ENCODE measurements around the gene COX7A2L.

COX7A2L gene

DNA sequence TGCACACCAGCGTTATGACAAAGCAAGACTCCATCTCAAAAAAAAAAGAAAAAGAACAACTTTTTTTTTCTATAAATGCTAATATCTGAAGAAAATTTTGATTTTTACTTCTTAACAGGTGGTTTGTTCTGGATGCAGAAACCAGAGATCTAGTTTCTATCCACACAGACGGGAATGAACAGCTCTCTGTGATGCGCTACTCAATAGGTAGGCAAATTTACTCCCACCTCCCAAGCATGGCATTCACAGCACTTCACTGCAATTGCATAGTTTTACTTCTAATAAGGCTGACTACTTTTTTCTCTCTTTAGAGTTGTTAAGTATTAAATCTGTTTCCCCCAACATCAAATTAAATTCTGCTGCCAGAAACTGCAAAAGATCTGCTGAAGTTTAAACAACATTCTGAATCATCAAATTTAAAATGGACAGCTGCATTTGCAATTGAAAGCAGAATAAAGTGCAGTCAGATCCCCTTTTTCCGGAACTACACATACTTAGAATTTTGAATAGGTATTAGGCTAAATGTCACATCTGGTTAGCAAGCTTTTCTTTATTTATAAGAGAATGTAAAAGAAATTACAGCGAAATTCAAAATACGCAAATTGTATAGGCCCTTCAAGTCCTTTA is 45.1 kb downstream of the COX7A2L start:
- ATAC-seq = no peak

DNA sequence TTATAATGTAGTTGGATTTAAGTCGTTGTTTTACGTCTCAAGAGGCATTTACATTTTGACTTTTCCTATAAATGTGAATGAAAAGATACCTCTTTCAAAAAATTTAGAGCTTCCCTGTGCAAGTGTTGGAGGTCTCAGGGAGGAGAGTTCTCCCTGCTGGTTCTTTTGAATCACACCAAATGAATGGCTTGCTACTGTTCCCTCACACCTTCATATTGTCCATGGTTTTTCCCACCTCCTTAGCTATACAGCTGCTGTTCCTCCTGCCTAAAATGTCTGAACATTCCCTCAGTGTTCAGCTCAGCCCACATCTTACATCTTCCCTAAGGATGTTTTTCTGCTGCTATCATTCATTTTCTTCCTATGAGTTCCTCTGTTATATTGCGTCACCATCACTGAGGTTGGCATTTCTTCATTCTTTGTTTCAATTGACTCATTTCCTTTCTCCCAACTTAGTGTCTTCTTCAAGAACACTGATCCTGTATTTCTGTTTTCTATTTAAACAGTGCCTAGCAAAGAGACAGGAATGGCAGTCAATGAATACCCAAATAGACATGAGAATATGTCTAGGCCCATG is 46.0 kb downstream of the COX7A2L start:
- no peak for ATAC-seq

DNA sequence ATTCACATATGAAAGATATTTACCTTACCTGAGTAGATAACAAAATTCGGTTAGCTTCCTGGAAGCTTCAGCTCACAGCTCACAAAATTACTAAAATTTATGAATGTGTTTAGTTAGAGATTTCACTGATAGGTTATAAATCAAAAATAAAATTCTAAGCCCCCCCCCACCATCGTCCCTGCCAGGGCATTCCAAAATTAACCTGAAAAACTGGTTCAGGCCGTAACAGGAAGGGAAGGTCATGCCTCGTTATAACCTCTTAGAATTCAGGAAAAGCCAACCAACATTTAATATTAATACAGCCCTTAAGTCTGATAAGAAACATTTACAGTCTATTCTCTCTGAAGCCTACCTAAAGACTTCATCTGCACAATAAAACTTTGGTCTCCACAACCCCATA is 48.9 kb downstream of the COX7A2L start:
- no peak for ATAC-seq

DNA sequence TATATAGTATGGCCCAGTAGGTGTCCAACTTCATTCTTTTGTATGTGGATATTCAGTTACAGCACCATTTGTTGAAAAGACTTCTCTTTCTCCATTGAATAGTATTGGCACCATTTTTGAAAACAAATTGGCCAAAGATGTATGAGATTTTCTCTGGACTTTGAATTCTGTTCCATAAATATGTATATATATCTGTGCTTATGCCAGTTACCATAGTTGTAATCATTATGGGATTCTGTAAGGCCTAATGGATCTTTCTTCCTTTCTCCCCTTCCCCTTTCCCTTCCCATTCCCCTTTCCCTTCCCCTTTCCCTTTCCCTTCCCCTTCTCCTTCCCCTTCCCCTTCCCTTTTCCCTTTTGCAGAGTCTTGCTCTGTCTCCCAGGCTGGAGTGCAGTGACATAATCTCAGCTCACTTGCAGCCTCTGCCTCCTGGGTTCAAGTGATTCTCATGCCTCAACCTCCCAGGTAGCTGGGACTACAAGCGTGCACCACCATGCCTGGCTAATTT is 51.0 kb downstream of the COX7A2L start:
- ATAC-seq = no peak

DNA sequence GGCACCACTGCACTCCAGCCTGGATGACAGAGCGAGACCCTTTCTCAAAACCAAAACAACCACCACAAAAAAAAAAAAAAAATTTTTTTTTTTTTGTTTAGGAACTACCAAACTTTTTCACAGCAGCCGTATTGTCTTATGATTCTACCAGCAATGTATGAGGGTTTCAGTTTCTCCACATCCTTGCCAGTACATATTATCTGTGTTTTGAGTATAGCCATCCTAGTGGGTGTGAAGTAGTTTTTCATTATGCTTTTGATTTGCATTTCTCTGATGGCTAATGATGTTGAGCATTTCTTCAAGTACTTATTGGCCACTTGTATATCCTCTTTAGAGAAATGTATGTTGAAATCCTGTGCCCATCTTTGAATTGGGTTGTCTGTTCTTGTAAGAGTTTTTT is 51.7 kb downstream of the COX7A2L start:
- no peak for ATAC-seq

DNA sequence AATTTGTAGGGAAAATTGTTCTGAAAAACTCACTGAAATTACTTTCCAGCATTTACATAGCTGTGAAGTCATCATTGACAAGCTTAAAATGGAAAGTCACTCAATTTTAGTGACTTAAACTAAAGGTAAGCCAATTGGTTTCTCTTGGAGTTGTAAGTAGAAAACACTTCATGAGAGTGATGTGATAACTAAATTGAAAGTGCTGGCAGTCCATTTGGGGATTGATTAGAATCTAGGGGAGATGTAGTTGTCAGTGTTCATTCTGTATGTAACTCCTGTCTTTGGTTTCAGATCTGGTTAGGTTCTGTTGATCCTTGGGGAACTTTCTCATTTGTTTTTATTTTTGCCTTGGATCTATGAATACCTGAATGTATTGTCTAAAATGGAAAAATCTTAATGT is 53.8 kb downstream of the COX7A2L start:
- no peak for ATAC-seq

DNA sequence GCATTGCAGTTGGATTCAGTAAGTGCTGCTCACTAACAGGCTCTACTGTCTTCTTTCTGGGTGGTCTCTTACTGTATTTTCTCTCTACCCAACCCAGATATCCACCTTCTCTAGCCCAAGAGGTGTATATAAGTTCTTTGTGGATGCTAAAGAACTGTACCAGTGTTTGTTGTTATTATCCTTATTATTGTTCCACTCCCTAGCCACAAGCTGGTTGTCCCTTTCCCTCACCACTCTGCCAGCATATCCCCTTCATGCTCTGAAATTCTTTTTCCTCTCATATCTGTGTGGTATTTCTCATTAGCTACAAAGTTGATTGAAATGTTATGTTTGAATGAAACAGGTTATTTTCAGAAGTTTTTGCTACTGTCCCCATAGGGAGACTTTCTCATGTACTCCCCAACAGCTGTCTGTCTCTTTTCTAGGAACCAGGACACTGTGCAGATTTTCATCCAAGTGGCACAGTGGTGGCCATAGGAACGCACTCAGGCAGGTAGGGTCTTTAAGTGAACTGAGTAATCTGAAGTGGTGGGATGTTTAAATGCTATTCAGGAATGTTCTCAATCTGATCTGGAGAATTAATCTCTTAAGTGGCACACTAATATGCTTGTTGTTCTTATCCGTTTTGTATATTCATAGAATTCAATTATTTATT is 56.8 kb downstream of the COX7A2L start:
- no peak for ATAC-seq

DNA sequence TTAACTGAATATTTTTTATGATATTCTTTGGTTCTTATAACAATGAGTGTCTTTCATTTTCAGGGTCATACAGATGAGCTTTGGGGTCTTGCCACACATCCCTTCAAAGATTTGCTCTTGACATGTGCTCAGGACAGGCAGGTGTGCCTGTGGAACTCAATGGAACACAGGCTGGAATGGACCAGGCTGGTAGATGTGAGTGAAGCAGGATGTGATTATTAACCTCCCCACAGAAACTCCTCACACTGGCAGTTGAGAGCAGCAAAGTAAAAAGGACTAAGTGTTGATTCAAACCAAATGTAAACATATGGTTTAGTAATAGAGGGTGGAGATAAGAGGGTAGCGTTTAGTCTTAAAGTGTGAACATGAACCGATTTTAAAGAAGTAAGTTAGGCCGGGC is 57.8 kb downstream of the COX7A2L start:
- ATAC-seq = no peak

DNA sequence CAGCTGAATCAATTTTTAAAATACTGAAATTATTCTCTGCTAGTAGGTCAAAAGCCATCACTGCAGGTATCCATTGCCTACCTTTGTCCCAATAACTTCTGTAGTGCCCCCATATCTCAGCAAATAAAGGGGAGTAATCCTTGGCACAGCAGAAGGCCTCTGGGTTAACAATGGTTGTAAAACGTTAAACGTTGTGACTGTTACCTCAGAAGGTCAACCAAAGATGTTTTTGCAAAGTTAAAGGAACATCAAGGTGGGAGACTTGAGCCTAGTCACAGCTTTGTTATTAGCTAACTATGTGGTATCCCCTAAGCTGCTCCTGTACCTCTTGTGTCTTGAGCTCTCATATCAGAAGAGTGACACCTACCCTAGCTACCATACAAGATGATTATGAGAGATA is 60.5 kb downstream of the COX7A2L start:
- ATAC-seq = peak in 1 of 2 donors; percentile 34
